OCI-LY7 (cell line): ENCODE measurements around the gene LAMTOR2. TPM values are rescaled to one million over a fixed set of nuclear protein-coding genes. Genes with fewer than 3 reads are reported as not detected.

Experiments
- BruUV-seq: library from RNA; stranded (reverse); fragments of 400-500 nt; replicated peaks from 2 replicates; lab custom pipeline; 2021; lab: Mats Ljungman, UMichigan
- CTCF ChIA-PET: fragments of 300-600 bp; sonication (Branson Sonifier 250); formaldehyde crosslinking; loops from one replicate; lab custom pipeline; 2022; ENCODE audit warnings: antibody characterized with exemption; ENCODE audit not compliant: unreplicated experiment; lab: Charles Lee
- POLR2A ChIA-PET: fragments of 300-600 bp; sonication (Branson Sonifier 250); formaldehyde crosslinking; loops from one replicate; lab custom pipeline; 2022; ENCODE audit warnings: antibody characterized with exemption; lab: Charles Lee
- DNase-seq: peaks from one replicate; pipeline ENCODE4 v3.0.0-alpha.2; 2015; ENCODE audit warnings: low spot score
- H2AFZ ChIP-seq: fragments of 200-600 bp; sonication (generic), shearing (Covaris generic); 2 replicates; pipeline ENCODE4 v1.6.1; 2014; ENCODE audit warnings: mild to moderate bottlenecking, antibody characterized with exemption, low read length, moderate library complexity
- H3K27ac ChIP-seq: fragments of 200-600 bp; sonication (generic); 2 replicates; pipeline ENCODE4 v1.5.1; 2014; ENCODE audit warnings: mixed run types, low read depth, mild to moderate bottlenecking, moderate library complexity, low read length, inconsistent platforms; ENCODE audit not compliant: poor library complexity, severe bottlenecking
- H3K36me3 ChIP-seq: fragments of 200-600 bp; sonication (generic); 2 replicates; pipeline ENCODE4 v1.6.1; 2014; ENCODE audit warnings: mild to moderate bottlenecking, antibody characterized with exemption, low read length, moderate library complexity, mixed read lengths; ENCODE audit not compliant: insufficient read depth
- H3K4me1 ChIP-seq: fragments of 200-600 bp; sonication (generic); 2 replicates; pipeline ENCODE4 v1.5.1; 2014; ENCODE audit warnings: mild to moderate bottlenecking, low read length; ENCODE audit not compliant: insufficient read depth, poor library complexity, severe bottlenecking
- H3K4me2 ChIP-seq: fragments of 200-600 bp; sonication (generic); 2 replicates; pipeline ENCODE4 v1.6.1; 2014; ENCODE audit warnings: mild to moderate bottlenecking, low read length
- H3K4me3 ChIP-seq: fragments of 200-600 bp; sonication (generic); 2 replicates; pipeline ENCODE4 v1.5.1; 2014; ENCODE audit warnings: mild to moderate bottlenecking, low read depth, low read length; ENCODE audit not compliant: poor library complexity, severe bottlenecking
- H3K79me2 ChIP-seq: fragments of 200-600 bp; sonication (generic); 2 replicates; pipeline ENCODE4 v1.6.1; 2016; ENCODE audit warnings: low read depth, mild to moderate bottlenecking, low read length, moderate library complexity, mixed read lengths; ENCODE audit not compliant: insufficient read depth
- H3K9me2 ChIP-seq: fragments of 200-600 bp; sonication (generic); 2 replicates; pipeline ENCODE4 v1.6.1; 2016; ENCODE audit warnings: mild to moderate bottlenecking, low read length, mixed read lengths; ENCODE audit not compliant: insufficient read depth
- H3K9me3 ChIP-seq: fragments of 200-600 bp; sonication (generic); 2 replicates; pipeline ENCODE4 v1.6.1; 2014; ENCODE audit warnings: mild to moderate bottlenecking, mixed run types, low read length, mixed read lengths
- H4K20me1 ChIP-seq: fragments of 200-600 bp; sonication (generic); 2 replicates; pipeline ENCODE4 v1.6.1; 2014; ENCODE audit warnings: mild to moderate bottlenecking, antibody characterized with exemption, low read length, moderate library complexity, mixed read lengths; ENCODE audit not compliant: insufficient read depth
- CTCF ChIP-seq: fragments of 200-600 bp; sonication (generic); conservative IDR thresholded peaks from 2 replicates; pipeline ENCODE4 v1.5.1; 2014; ENCODE audit warnings: mild to moderate bottlenecking, antibody characterized with exemption, low read length, moderate library complexity, mixed read lengths
- EZH2phosphoT487 ChIP-seq: fragments of 200-600 bp; sonication (generic); IDR thresholded peaks from 2 replicates; pipeline ENCODE4 v1.6.1; 2018; ENCODE audit warnings: low read depth, borderline replicate concordance, mild to moderate bottlenecking, mixed run types, antibody characterized with exemption, low read length, moderate library complexity, mixed read lengths
- intact Hi-C: fragments of 100-400 bp; cut with micrococcal nuclease; formaldehyde crosslinking; loops from one replicate; pipeline ENCODE4 v1.10.0; 2022; ENCODE audit not compliant: unreplicated experiment
- total RNA-seq, 2 experiments: library from RNA; depleted of rRNA in 1 of 2; stranded (reverse); fragments of >200 nt in 1 of 2; shearing (Covaris generic) in 1 of 2; gene quantifications; 2 replicates each; pipeline ENCODE4 v1.2.3, GENCODE V29; 2014 to 2022

Gene LAMTOR2
- total RNA-seq, 2 experiments from 2014 or later, result 55.2 to 71.3 TPM

GRCh38 chr1:156065871-156066270, 11.3 kb downstream of the LAMTOR2 start:
- ChIA-PET POLR2A (no interaction called here), CTCF (interaction anchor here (1.0 to 1.8 kb wide), 4 partner anchors 9 to 128 kb away, joined by 3 to 5 read pairs (median 4); no protein-coding TSS in a partner anchor)
- H3K79me2 ChIP-seq, result no peaks in the 10 kb centered on the region
- BruUV-seq, result no TSS peak
- H3K36me3 ChIP-seq, result no peaks in the 10 kb centered on the region
- no peak overlapping the region for H3K4me3 ChIP-seq
- H3K27ac ChIP-seq, result no peak overlapping the region
- H3K9me2 ChIP-seq, result no peaks in the 10 kb centered on the region
- TF ChIP-seq EZH2phosphoT487 (no peak), CTCF (no peak)
- no peak overlapping the region for H3K4me2 ChIP-seq
- no peak for DNase-seq
- H4K20me1 ChIP-seq, result no peaks in the 10 kb centered on the region
- intact Hi-C loops, result loop anchor here (1.0 kb wide), 1 partner anchor 128 kb away; no protein-coding TSS in a partner anchor
- H3K4me1 ChIP-seq, result no peaks in the 10 kb centered on the region
- H3K9me3 ChIP-seq, result no peaks in the 10 kb centered on the region
- H2AFZ ChIP-seq, result no peak overlapping the region

- ChIA-PET POLR2A (no interaction called here), CTCF (no interaction called here)
- no peaks in the 10 kb centered on the region for H3K9me3 ChIP-seq
- H3K27ac ChIP-seq, result no peak overlapping the region
- H3K9me2 ChIP-seq, result no peaks in the 10 kb centered on the region
- intact Hi-C loops, result no loop called here
- no peak overlapping the region for H3K4me2 ChIP-seq
- no peak overlapping the region for H3K4me3 ChIP-seq
- H4K20me1 ChIP-seq, result no peaks in the 10 kb centered on the region
- no peaks in the 10 kb centered on the region for H3K36me3 ChIP-seq
- no peaks in the 10 kb centered on the region for H3K4me1 ChIP-seq
- TF ChIP-seq CTCF (no peak), EZH2phosphoT487 (no peak)
- no TSS peak for BruUV-seq
- no peak for DNase-seq
- no peaks in the 10 kb centered on the region for H3K79me2 ChIP-seq
- H2AFZ ChIP-seq, result no peak overlapping the region
Measured at GRCh38 chr1:156067262-156067661, 12.7 kb downstream of the LAMTOR2 start.

- no peak for TF ChIP-seq CTCF
- no peak for TF ChIP-seq EZH2phosphoT487
- Histone ChIP-seq H3K27ac (no peak overlapping the region), H4K20me1 (no peaks in the 10 kb centered on the region), H3K9me3 (no peaks in the 10 kb centered on the region), H3K4me1 (peaks cover 4% of the 10 kb centered on the region), H3K4me3 (no peak overlapping the region), H3K79me2 (no peaks in the 10 kb centered on the region), H3K36me3 (no peaks in the 10 kb centered on the region), H3K4me2 (no peak overlapping the region), H2AFZ (no peak overlapping the region), H3K9me2 (no peaks in the 10 kb centered on the region)
- no peak for DNase-seq
- ChIA-PET POLR2A (no interaction called here), CTCF (no interaction called here)
- intact Hi-C loops, result no loop called here
- no TSS peak for BruUV-seq
Measured at GRCh38 chr1:156069490-156070455, 15.2 kb downstream of the LAMTOR2 start.
